ENCODE measurements around the gene PRSS23.

The PRSS23 gene

DNA sequence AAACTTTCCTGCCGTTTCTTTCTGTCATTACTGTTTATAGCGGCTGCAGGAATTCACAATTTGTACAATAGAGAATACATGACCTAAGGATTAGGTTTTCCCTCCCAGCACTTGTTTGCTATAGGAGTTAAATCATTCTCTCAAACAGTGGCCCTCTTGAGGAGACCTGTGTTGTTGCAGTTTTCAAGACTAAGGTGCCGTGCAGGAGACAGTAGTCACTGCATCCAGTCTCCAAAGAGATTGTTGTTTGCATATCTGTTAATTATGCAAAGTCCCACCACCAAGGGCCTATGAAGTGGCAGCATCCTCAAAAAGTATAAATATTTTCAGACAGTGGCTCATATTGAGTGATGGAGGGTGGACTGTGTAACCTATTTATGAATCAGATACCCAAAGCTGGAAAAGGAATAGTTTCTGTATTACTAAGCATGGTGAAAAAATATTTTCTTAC is 2.3 kb downstream of the PRSS23 start:
- no peak for DNase-seq (ENCODE audit: low spot score)
- in situ Hi-C loops (cut with MboI; ENCODE audit: low pct_unique_long_range_greater_than_20kb, low sequenced_read_pairs, unreplicated experiment): loop anchor here (10.0 kb wide), 1 partner anchor 348 kb away; no protein-coding TSS in a partner anchor
- TF ChIP-seq, protein P1, sequence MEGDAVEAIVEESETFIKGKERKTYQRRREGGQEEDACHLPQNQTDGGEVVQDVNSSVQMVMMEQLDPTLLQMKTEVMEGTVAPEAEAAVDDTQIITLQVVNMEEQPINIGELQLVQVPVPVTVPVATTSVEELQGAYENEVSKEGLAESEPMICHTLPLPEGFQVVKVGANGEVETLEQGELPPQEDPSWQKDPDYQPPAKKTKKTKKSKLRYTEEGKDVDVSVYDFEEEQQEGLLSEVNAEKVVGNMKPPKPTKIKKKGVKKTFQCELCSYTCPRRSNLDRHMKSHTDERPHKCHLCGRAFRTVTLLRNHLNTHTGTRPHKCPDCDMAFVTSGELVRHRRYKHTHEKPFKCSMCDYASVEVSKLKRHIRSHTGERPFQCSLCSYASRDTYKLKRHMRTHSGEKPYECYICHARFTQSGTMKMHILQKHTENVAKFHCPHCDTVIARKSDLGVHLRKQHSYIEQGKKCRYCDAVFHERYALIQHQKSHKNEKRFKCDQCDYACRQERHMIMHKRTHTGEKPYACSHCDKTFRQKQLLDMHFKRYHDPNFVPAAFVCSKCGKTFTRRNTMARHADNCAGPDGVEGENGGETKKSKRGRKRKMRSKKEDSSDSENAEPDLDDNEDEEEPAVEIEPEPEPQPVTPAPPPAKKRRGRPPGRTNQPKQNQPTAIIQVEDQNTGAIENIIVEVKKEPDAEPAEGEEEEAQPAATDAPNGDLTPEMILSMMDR (IDR thresholded peaks at IDR 0.05; ENCODE audit: extremely low read depth, insufficient read depth, missing control alignments): peak; percentile 27

DNA sequence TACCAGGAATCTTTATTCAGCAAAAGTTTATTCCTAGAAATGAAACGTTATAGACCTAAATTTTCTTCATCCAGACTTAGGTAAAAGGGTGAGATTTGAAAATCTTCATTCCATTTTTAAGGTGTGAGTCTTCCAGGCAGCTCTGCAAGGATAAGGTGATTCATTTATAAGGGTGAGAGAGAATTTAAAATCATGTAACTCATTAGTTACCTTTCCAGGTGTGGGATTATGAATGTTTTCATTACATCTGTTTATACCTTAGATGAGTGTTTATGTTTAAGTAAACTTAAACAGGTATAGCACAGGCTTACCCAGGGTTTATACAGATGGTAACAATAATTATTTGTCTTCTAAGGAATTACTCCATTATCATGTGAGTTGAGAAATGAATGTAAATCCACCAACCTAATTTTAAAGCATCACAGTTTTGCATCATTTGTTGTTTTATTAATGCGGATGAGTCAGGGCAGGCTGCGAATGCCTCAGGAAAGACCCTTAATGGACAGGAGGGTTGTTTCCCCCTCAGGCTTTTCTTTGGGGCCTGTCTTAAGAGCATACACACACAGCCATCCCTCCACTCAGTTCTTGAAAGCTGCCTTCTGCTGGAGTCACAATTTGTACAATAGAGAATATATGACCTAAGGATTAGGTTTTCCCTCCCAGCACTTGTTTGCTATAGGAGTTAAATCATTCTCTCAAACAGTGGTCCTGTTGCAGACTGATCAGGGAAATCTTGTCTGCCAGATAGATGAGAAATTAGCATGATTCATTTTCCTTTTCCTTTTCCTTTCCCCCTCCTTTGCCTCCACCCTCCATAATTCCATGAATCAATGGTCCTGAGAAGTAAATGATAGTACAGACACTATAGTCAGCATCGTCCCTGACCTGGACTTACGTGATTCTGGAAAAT is 3.0 kb downstream of the PRSS23 start:
- DNase-seq (ENCODE audit: low spot score): no peak
- TF ChIP-seq, protein P1 (IDR thresholded peaks at IDR 0.05; ENCODE audit: extremely low read depth, insufficient read depth, missing control alignments): no peak
- in situ Hi-C loops (cut with MboI; ENCODE audit: low pct_unique_long_range_greater_than_20kb, low sequenced_read_pairs, unreplicated experiment): loop anchor here (10.0 kb wide), 1 partner anchor 349 kb away; no protein-coding TSS in a partner anchor

- in situ Hi-C loops (cut with MboI; ENCODE audit: low pct_unique_long_range_greater_than_20kb, low sequenced_read_pairs, unreplicated experiment): loop anchor here (10.0 kb wide), 1 partner anchor 350 kb away; no protein-coding TSS in a partner anchor
- no peak for DNase-seq (ENCODE audit: low spot score)
- TF ChIP-seq, protein P1 (IDR thresholded peaks at IDR 0.05; ENCODE audit: extremely low read depth, insufficient read depth, missing control alignments): no peak
These were observed 4.6 kb downstream of the PRSS23 start for GRCh38 chr11:86804951-86805350.

DNA sequence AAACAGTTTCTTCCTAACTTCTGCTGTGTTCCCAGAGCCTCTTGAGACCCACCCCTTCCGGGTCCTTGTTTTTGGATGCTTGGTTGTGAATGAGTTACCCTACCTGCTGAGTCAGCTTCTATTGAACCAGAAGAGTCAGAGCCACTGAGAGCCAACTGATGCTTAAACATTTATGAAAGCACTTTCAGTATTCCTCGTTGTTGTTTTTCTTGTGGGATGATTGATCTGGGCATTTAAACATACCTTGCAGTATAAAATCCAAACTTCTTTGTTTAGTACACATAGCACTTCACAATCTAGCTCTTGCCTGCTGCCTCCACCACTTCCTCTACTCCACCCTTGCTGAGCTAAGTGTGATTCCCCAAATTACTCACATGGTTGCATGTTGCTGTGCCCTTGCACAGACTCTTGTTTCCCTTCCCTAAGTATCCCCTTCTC is 5.5 kb downstream of the PRSS23 start:
- DNase-seq (ENCODE audit: low spot score): no peak
- TF ChIP-seq, protein P1 (IDR thresholded peaks at IDR 0.05; ENCODE audit: extremely low read depth, insufficient read depth, missing control alignments): no peak
- in situ Hi-C loops (cut with MboI; ENCODE audit: low pct_unique_long_range_greater_than_20kb, low sequenced_read_pairs, unreplicated experiment): loop anchor here (10.0 kb wide), 1 partner anchor 351 kb away; no protein-coding TSS in a partner anchor

GRCh38 chr11:86806903-86807302 is 6.6 kb downstream of the PRSS23 start:
- in situ Hi-C loops (cut with MboI; ENCODE audit: low pct_unique_long_range_greater_than_20kb, low sequenced_read_pairs, unreplicated experiment): loop anchor here (10.0 kb wide), 1 partner anchor 352 kb away; no protein-coding TSS in a partner anchor
- DNase-seq (ENCODE audit: low spot score): no peak
- TF ChIP-seq, protein P1 (IDR thresholded peaks at IDR 0.05; ENCODE audit: extremely low read depth, insufficient read depth, missing control alignments): no peak

- DNase-seq (ENCODE audit: low spot score): no peak
- TF ChIP-seq, protein P1 (IDR thresholded peaks at IDR 0.05; ENCODE audit: extremely low read depth, insufficient read depth, missing control alignments): no peak
- in situ Hi-C loops (cut with MboI; ENCODE audit: low pct_unique_long_range_greater_than_20kb, low sequenced_read_pairs, unreplicated experiment): loop anchor here (10.0 kb wide), 1 partner anchor 353 kb away; no protein-coding TSS in a partner anchor
These were observed 7.0 kb downstream of the PRSS23 start for GRCh38 chr11:86807360-86807759.

Data from GM13977 (cell line).